COLO668 (cell line): ENCODE results near the gene MAPKBP1.
A peak's percentile ranks its signal among the peaks of the same experiment; 100 is the strongest.

Experiments
- DNase-seq: peaks from one replicate; lab custom pipeline; 2025; ENCODE audit not compliant: unreplicated experiment; lab: John Stamatoyannopoulos, UW

Gene MAPKBP1

GRCh38 chr15:41866872-41867579, 92.7 kb downstream of the MAPKBP1 start:
- no peak for DNase-seq

- DNase-seq, result no peak
Measured at GRCh38 chr15:41868321-41868720, 94.0 kb downstream of the MAPKBP1 start.

GRCh38 chr15:41869770-41870688, 95.7 kb downstream of the MAPKBP1 start:
- no peak for DNase-seq

- DNase-seq, result no peak
Measured at GRCh38 chr15:41870689-41871081, 96.4 kb downstream of the MAPKBP1 start.

- no peak for DNase-seq
Measured at GRCh38 chr15:41871175-41871905, 97.1 kb downstream of the MAPKBP1 start.

GRCh38 chr15:41872166-41872747, 98.0 kb downstream of the MAPKBP1 start:
- DNase-seq, result no peak

GRCh38 chr15:41873711-41874110, 99.4 kb downstream of the MAPKBP1 start:
- DNase-seq, result peak; percentile 78

- DNase-seq, result no peak
Measured at GRCh38 chr15:41874736-41875135, 100.5 kb downstream of the MAPKBP1 start.

- no peak for DNase-seq
Measured at GRCh38 chr15:41876007-41876406, 101.7 kb downstream of the MAPKBP1 start.

- peak; percentile 55 for DNase-seq
Measured at GRCh38 chr15:41876689-41877088, 102.4 kb downstream of the MAPKBP1 start.
